Measurements from ENCODE around the gene HDGF. TPM values are rescaled to one million over a fixed set of nuclear protein-coding genes. Genes with fewer than 3 reads are reported as not detected.

HDGF gene
- total and polyA plus RNA-seq, 9 of the 15 experiments (the other 6 are each of a cell fraction or from before 2014, with no cell fraction given): 38.8 to 601 (median 400) TPM

GRCh38 chr1:156772728-156773497 lies 21.4 kb upstream of the HDGF start (continued):
- TF ChIP-seq ZNF318 (IDR thresholded peaks at IDR 0.05; ENCODE audit: borderline replicate concordance in 1 of 2, low read depth in 1 of 2): no peak
- peak; percentile 59; the same call in 1 of the 2 replicates for TF ChIP-seq EP300 (IDR thresholded peaks at IDR 0.05; ENCODE audit: low read length)
- no peak for TF ChIP-seq HCFC1 (IDR thresholded peaks at IDR 0.05; ENCODE audit: low read depth, low read length)
- TF ChIP-seq RBM39 (optimal IDR thresholded peaks at IDR 0.05; ENCODE audit: low read depth, low read length): peak; percentile 52
- TF ChIP-seq, protein P1, sequence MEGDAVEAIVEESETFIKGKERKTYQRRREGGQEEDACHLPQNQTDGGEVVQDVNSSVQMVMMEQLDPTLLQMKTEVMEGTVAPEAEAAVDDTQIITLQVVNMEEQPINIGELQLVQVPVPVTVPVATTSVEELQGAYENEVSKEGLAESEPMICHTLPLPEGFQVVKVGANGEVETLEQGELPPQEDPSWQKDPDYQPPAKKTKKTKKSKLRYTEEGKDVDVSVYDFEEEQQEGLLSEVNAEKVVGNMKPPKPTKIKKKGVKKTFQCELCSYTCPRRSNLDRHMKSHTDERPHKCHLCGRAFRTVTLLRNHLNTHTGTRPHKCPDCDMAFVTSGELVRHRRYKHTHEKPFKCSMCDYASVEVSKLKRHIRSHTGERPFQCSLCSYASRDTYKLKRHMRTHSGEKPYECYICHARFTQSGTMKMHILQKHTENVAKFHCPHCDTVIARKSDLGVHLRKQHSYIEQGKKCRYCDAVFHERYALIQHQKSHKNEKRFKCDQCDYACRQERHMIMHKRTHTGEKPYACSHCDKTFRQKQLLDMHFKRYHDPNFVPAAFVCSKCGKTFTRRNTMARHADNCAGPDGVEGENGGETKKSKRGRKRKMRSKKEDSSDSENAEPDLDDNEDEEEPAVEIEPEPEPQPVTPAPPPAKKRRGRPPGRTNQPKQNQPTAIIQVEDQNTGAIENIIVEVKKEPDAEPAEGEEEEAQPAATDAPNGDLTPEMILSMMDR (IDR thresholded peaks at IDR 0.05 in 2 of 3, conservative IDR thresholded peaks at IDR 0.05 in 1 of 3; ENCODE audit: insufficient read depth in 2 of 3, low read depth in 1 of 3, low read length in 3 of 3): 0 out of 6 replicates have a peak, but pooled peaks of 1 of the 3 experiments have one; percentile 3
- no peak for TF ChIP-seq ZNF551 (CRISPR knock-in tag; IDR thresholded peaks at IDR 0.05)
- TF ChIP-seq TCF3 (CRISPR knock-in tag; IDR thresholded peaks at IDR 0.05): peak; percentile 70
- no peak for TF ChIP-seq CBX3 (IDR thresholded peaks at IDR 0.05; ENCODE audit: borderline replicate concordance in 1 of 2, low read length in 2 of 2)
- TF ChIP-seq CXXC5 (CRISPR knock-in tag; IDR thresholded peaks at IDR 0.05): peak; percentile 45; the same call in 1 of the 2 replicates
- peak; percentile 58 for TF ChIP-seq TAL1 (IDR thresholded peaks at IDR 0.05)
- TF ChIP-seq TSHZ1 (CRISPR knock-in tag; IDR thresholded peaks at IDR 0.05): no peak
- TF ChIP-seq SMARCE1 (IDR thresholded peaks at IDR 0.05): peak; percentile 37; the same call in 1 of the 2 replicates
- TF ChIP-seq PHTF2 (CRISPR knock-in tag; IDR thresholded peaks at IDR 0.05): no peak
- TF ChIP-seq LARP7 (IDR thresholded peaks at IDR 0.05): 0 out of 2 replicates have a peak, but pooled peaks have one; percentile 36

Data from K562 (cell line).